KMS-11 (cell line): ENCODE results near the gene MRM1.

Experiments
- H2AFZ ChIP-seq: fragments of 200-600 bp; sonication (generic); 2 replicates; pipeline ENCODE4 v1.6.1; 2016; ENCODE audit warnings: antibody characterized with exemption, mixed run types, low read depth
- H3K27ac ChIP-seq: fragments of 200-600 bp; sonication (generic); 2 replicates; pipeline ENCODE4 v1.6.1; 2016; ENCODE audit warnings: mild to moderate bottlenecking, mixed run types
- H3K27me3 ChIP-seq: fragments of 200-600 bp; sonication (generic); 2 replicates; pipeline ENCODE4 v1.6.1; 2017; ENCODE audit warnings: mild to moderate bottlenecking, low read depth, mixed run types, moderate library complexity; ENCODE audit not compliant: insufficient read depth
- H3K36me3 ChIP-seq: fragments of 200-600 bp; sonication (generic); 2 replicates; pipeline ENCODE4 v1.6.1; 2017; ENCODE audit warnings: mild to moderate bottlenecking, mixed run types; ENCODE audit not compliant: insufficient read depth
- H3K4me1 ChIP-seq: fragments of 200-600 bp; sonication (generic); 2 replicates; pipeline ENCODE4 v1.6.1; 2016; ENCODE audit warnings: mild to moderate bottlenecking, low read depth, mixed run types; ENCODE audit not compliant: poor library complexity, severe bottlenecking
- H3K4me2 ChIP-seq: fragments of 200-600 bp; sonication (generic); 2 replicates; pipeline ENCODE4 v1.7.0; 2016; ENCODE audit warnings: mild to moderate bottlenecking, mixed run types
- H3K4me3 ChIP-seq: fragments of 200-600 bp; sonication (generic); IDR thresholded peaks from 2 replicates; pipeline ENCODE4 v1.6.1; 2017; ENCODE audit warnings: low read depth, low read length, mixed read lengths; ENCODE audit not compliant: insufficient read depth
- H3K79me2 ChIP-seq: fragments of 200-600 bp; sonication (generic); 2 replicates; pipeline ENCODE4 v1.6.1; 2016; ENCODE audit warnings: low read depth, mixed run types; ENCODE audit not compliant: insufficient read depth
- H3K9ac ChIP-seq: fragments of 200-600 bp; sonication (generic); 2 replicates; pipeline ENCODE4 v1.6.1; 2016; ENCODE audit warnings: mild to moderate bottlenecking, mixed run types
- H4K20me1 ChIP-seq: fragments of 200-600 bp; sonication (generic); 2 replicates; pipeline ENCODE4 v1.6.1; 2016; ENCODE audit warnings: mild to moderate bottlenecking, mixed run types; ENCODE audit not compliant: insufficient read depth
- TF ChIP-seq, protein P1 (sequence below): fragments of 200-600 bp; sonication (generic); conservative IDR thresholded peaks from 2 replicates; pipeline ENCODE4 v1.6.1; 2017; ENCODE audit warnings: low read depth, mild to moderate bottlenecking, antibody characterized with exemption, low read length, moderate library complexity, mixed read lengths

Gene MRM1

DNA sequence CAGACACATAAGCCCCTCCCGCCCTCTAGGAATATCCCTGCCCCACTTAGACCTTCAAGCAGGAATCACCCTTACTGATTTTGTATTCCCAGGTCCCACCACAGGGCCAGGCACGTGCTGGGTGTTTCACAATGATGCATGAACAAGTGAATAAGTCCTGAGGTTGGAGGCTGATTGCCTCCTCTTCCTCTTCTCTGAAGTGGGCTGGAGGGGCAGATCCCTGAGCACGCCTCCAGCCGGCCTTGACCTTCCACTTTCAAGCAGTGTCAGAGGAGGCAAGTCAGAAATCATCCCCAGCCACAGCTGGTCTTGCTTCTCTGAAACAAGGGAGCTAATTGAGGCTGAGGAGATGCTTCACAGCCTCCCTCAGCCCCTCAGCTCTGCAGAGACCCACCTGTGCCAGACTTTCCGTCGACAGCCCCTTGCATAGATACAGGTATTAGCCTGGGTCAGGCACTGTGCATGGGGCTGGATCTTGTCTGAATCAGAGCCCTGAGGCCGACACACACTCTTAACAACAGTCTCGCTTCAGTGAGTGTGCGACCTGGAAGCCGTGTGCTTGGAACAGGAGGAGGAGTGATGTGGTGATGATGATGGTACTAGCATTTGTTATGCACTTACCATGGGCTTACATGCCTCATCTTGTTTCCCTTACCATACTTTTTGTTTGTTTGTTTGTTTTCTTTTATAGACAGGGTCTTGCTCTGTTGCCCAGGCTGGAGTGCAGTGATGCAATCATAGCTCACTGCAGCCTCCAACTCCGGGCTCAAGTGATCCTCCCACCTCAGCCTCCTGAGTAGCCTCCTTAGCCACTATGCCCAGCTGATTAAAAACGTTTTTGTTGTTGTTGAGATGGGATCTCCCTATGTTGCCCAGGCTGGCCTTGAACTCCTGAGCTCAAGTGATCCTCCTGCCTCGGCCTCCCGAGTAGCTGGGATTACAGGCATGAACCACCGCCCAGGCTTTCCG is 15.0 kb downstream of the MRM1 start:
- Histone ChIP-seq H3K9ac (no peak overlapping the region), H3K79me2 (no peaks in the 10 kb centered on the region), H3K36me3 (no peaks in the 10 kb centered on the region), H3K4me2 (no peak overlapping the region), H3K27ac (no peak overlapping the region), H3K4me1 (peaks cover 10% of the 10 kb centered on the region), H3K27me3 (no peaks in the 10 kb centered on the region), H2AFZ (no peak overlapping the region), H4K20me1 (no peaks in the 10 kb centered on the region), H3K4me3 (no peak overlapping the region)
- TF ChIP-seq, protein P1, sequence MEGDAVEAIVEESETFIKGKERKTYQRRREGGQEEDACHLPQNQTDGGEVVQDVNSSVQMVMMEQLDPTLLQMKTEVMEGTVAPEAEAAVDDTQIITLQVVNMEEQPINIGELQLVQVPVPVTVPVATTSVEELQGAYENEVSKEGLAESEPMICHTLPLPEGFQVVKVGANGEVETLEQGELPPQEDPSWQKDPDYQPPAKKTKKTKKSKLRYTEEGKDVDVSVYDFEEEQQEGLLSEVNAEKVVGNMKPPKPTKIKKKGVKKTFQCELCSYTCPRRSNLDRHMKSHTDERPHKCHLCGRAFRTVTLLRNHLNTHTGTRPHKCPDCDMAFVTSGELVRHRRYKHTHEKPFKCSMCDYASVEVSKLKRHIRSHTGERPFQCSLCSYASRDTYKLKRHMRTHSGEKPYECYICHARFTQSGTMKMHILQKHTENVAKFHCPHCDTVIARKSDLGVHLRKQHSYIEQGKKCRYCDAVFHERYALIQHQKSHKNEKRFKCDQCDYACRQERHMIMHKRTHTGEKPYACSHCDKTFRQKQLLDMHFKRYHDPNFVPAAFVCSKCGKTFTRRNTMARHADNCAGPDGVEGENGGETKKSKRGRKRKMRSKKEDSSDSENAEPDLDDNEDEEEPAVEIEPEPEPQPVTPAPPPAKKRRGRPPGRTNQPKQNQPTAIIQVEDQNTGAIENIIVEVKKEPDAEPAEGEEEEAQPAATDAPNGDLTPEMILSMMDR = no peak

DNA sequence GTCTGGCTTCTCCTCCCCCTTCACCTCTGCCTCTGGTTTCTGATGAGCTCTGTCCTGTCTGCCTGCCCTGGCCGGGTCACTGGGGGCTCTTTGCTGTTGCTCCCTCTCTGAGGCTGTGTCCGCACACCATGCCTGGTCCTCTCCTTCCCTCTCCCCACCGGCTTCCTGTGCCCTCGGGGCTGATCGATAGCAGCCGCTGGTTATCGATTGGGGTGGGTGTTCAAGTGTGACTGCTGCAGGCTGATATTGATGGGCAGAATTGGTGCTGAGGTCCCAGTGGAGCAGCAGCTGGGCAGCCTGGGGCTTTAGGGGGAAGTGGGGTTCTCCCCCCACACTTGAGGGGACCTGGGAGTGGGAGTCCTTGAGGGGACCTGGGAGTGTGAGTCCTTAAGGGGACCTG is 16.4 kb downstream of the MRM1 start:
- H3K79me2 ChIP-seq = no peaks in the 10 kb centered on the region
- no peak overlapping the region for H3K4me2 ChIP-seq

DNA sequence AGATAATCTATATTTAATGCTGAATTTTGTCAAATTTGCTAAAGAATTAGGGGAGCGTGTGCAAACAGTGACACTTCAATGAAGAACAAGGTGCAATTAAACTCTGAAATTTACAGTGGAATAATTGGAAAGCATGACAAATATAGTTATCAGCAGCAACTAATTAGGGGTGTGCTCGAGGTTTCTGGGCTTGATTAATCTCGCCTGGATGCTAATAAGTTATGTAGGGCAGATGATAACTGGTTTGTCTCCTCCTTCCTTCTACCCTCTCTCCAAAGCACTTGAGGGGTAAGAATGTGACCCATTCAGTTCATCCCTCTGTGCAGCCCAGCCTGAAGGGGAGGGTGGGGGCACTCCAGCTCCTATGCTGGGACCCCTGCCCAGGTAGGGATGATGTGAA is 21.9 kb downstream of the MRM1 start:
- Histone ChIP-seq H3K27ac (no peak overlapping the region), H3K36me3 (no peaks in the 10 kb centered on the region), H2AFZ (no peak overlapping the region), H4K20me1 (no peaks in the 10 kb centered on the region), H3K9ac (no peak overlapping the region), H3K4me1 (no peaks in the 10 kb centered on the region), H3K4me2 (no peak overlapping the region), H3K4me3 (no peak overlapping the region), H3K79me2 (no peaks in the 10 kb centered on the region), H3K27me3 (no peaks in the 10 kb centered on the region)
- TF ChIP-seq, protein P1 = no peak

More for the DNA sequence above, 16.4 kb downstream of the MRM1 start:
- no peak overlapping the region for H3K27ac ChIP-seq
- no peaks in the 10 kb centered on the region for H3K36me3 ChIP-seq
- H3K4me3 ChIP-seq = no peak overlapping the region
- H3K27me3 ChIP-seq = no peaks in the 10 kb centered on the region
- peaks cover 8% of the 10 kb centered on the region for H3K4me1 ChIP-seq
- H4K20me1 ChIP-seq = no peaks in the 10 kb centered on the region
- TF ChIP-seq, protein P1 = no peak
- H2AFZ ChIP-seq = no peak overlapping the region
- no peak overlapping the region for H3K9ac ChIP-seq

DNA sequence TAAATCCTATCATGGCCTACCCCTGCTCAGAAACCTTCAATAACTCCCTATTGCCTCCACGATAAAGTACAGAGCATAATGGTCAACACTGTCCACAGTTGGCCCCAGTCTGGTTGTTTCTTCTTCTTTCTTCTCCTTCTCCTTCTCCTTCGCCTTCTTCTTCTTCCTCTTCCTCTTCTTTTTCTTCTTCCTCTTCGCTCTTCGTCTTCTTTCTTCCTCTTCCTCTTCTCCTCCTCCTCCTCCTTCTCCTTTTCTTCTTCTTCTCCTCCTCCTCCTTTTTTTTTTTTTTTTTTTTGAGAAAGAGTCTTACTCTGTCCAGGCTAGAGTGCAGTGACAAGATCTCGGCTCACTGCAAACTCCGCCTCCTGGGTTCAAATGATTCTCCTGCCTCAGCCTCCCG is 23.8 kb downstream of the MRM1 start:
- no peak overlapping the region for H3K9ac ChIP-seq
- H3K4me2 ChIP-seq = no peak overlapping the region
- H3K79me2 ChIP-seq = no peaks in the 10 kb centered on the region

More for the DNA sequence above, 23.8 kb downstream of the MRM1 start:
- H3K27me3 ChIP-seq = no peaks in the 10 kb centered on the region
- H4K20me1 ChIP-seq = no peaks in the 10 kb centered on the region
- TF ChIP-seq, protein P1 = no peak
- H2AFZ ChIP-seq = no peak overlapping the region
- no peak overlapping the region for H3K27ac ChIP-seq
- H3K36me3 ChIP-seq = no peaks in the 10 kb centered on the region
- H3K4me3 ChIP-seq = no peak overlapping the region
- H3K4me1 ChIP-seq = no peaks in the 10 kb centered on the region
